GM12872 (cell line): ENCODE measurements around the gene TMEM86A.
A peak's percentile ranks its signal among the peaks of the same experiment; 100 is the strongest.

Experiments
- CTCF ChIP-seq: IDR thresholded peaks from 3 replicates; pipeline ENCODE4 v1.5.1; 2011; ENCODE audit warnings: low read depth, mild to moderate bottlenecking, low read length, moderate library complexity; ENCODE audit not compliant: insufficient read depth

TMEM86A gene

GRCh38 chr11:18713646-18714442, 15.3 kb downstream of the TMEM86A start:
- TF ChIP-seq CTCF = no peak

GRCh38 chr11:18714443-18714780, 15.8 kb downstream of the TMEM86A start:
- TF ChIP-seq CTCF = no peak

GRCh38 chr11:18715476-18715875, 16.9 kb downstream of the TMEM86A start:
- TF ChIP-seq CTCF = no peak

- TF ChIP-seq CTCF = no peak
Measured at GRCh38 chr11:18720091-18720807, 21.7 kb downstream of the TMEM86A start.

- no peak for TF ChIP-seq CTCF
Measured at GRCh38 chr11:18720808-18721560, 22.4 kb downstream of the TMEM86A start.

- TF ChIP-seq CTCF = peak; percentile 99
Measured at GRCh38 chr11:18721561-18722292, 23.1 kb downstream of the TMEM86A start.

- TF ChIP-seq CTCF = no peak
Measured at GRCh38 chr11:18722293-18722637, 23.7 kb downstream of the TMEM86A start.
